Large intestine (tissue), 3 donors: Measurements from ENCODE around the gene HEXD. TPM values are rescaled to one million over a fixed set of nuclear protein-coding genes. Genes with fewer than 3 reads are reported as not detected.
"Not testable (repeated sequence)": the region's sequence is repeated elsewhere in the genome, so short reads cannot be mapped to it uniquely, and the experiment has no call there.

Experiments used
- DNase-seq, 2 donors: peaks; one replicate each; pipeline versions ENCODE4 v3.0.0 to v3.0.0-alpha.2; 2013
- H3K27ac ChIP-seq: one replicate; pipeline ENCODE4 v1.5.1; 2013; ENCODE audit warnings: low read length
- H3K27me3 ChIP-seq: 2 replicates; pipeline ENCODE4 v1.6.1; 2013; ENCODE audit warnings: low read length; ENCODE audit not compliant: control insufficient read depth, insufficient read depth
- H3K36me3 ChIP-seq: 2 replicates; pipeline ENCODE4 v1.6.1; 2013; ENCODE audit warnings: low read length; ENCODE audit not compliant: control insufficient read depth, insufficient read depth
- H3K4me1 ChIP-seq: one replicate; pipeline ENCODE4 v1.6.1; 2013; ENCODE audit warnings: low read length; ENCODE audit not compliant: control insufficient read depth, insufficient read depth
- H3K4me3 ChIP-seq: one replicate; pipeline ENCODE4 v1.5.1; 2013; ENCODE audit warnings: low read length
- H3K9me3 ChIP-seq: one replicate; pipeline ENCODE4 v1.6.1; 2013; ENCODE audit warnings: mild to moderate bottlenecking, low read depth, low read length, moderate library complexity; ENCODE audit not compliant: control insufficient read depth
- WGBS: methylation state at CpG from one replicate; pipeline ENCODE4 v1.1.5; 2013; ENCODE audit warnings: low lambda C conversion rate; ENCODE audit not compliant: insufficient coverage; 5-methylcytosine and 5-hydroxymethylcytosine counted together
- polyA plus RNA-seq: library from polyadenylated mRNA; unstranded; fragments of 120-200 nt; gene quantifications from one replicate; pipeline ENCODE4 v1.2.1, GENCODE V29; 2013

Gene HEXD
- polyA plus RNA-seq, 1 donor: 50.4 TPM

DNA sequence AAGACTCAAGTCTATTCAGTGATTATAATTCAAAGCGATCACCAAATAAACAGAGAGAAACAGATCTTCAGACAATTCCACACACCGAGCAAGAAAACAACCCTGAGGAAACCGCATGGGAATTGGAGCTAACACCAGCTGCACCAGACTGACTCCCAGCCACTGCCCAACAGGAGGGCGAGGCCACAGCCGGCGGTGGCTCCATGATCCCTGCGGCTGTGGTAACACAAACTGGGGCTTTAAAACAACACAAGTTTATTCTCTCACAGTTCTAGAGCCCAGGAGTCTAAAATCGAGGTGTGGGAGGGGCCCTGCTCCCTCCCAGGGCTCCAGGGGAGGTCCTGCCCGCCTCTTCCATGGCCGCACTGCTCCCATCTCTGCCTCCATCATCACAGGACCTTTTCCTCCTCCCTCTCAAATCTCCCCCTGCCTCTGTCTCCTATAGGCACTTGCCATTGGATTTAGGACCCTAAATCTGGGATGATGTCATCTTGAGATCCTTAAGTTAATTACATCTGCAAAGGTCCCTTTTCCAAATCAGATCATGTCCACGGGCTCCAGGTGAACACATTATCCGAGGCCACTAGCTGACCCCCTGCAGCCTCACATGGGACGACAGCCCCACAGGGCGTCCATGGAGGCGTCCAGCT is 9.7 kb upstream of the HEXD start:
- no peaks in the 10 kb centered on the region for H3K4me1 ChIP-seq
- no peak overlapping the region for H3K27ac ChIP-seq
- 100% methylated on average over 1 of the region's 15 CpGs for WGBS
- no peaks in the 10 kb centered on the region for H3K27me3 ChIP-seq
- no peak for DNase-seq
- no peaks in the 10 kb centered on the region for H3K9me3 ChIP-seq
- peaks cover 19% of the 10 kb centered on the region for H3K36me3 ChIP-seq
- H3K4me3 ChIP-seq: no peak overlapping the region

DNA sequence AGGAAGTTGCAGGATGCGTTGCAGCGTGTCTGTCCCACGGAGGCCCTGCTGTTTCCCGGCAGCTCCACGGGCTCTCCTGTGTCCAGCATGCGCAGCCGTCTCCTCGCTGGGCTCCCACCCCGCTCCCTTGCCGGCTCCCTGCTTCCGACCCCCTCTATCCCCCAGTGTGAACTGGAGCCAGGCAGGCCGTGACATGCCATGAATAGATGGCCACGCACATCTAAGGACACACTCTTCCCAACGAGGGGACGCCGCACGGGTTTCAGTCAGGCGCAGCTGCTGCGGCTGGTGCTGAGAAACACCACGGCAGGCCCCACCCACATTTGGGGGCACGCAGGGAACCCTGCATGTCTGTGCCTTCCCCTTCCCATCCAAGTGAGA is 9.2 kb upstream of the HEXD start:
- Histone ChIP-seq H3K4me3 (no peak overlapping the region), H3K36me3 (peaks cover 14% of the 10 kb centered on the region), H3K4me1 (no peaks in the 10 kb centered on the region), H3K9me3 (no peaks in the 10 kb centered on the region), H3K27ac (no peak overlapping the region), H3K27me3 (no peaks in the 10 kb centered on the region)
- DNase-seq: no peak
- WGBS: no CpG with 5 or more reads among the region's 21 CpGs

DNA sequence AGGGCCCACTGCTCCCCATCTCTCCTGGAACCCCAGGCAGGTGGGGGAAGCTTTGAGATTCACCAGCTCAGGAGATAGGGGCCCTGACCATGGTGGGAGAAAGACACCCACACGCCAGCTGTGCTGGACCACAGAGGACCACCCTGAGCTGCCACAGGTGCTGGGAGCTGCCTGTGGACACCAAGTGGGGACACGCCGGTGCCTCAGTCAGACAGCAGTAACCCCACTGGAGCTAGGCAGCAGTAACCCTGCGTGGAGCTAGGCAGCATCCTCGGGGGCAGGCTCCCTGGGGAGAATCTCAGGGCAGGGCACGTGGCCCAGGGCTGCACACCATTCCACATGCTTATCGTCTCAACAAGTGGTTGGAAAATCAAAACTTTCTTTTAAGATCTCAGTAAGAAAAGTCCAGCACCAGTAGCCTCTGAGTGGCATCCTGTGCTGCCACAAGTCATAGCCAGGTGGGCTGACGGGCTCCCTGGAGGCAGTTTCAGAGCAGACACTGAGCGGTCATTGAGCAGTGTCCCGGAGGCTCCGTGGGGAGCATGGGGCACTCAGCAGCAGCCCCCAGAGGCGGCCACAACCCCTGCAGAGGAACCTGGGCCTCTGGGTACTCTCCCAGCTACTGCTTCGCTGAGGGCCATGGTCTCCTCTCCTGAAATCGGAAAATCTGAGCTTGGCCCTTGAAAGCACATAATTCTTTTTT is 8.0 kb upstream of the HEXD start:
- Histone ChIP-seq H3K27me3 (no peaks in the 10 kb centered on the region), H3K36me3 (peaks cover 14% of the 10 kb centered on the region), H3K27ac (no peak overlapping the region)

DNA sequence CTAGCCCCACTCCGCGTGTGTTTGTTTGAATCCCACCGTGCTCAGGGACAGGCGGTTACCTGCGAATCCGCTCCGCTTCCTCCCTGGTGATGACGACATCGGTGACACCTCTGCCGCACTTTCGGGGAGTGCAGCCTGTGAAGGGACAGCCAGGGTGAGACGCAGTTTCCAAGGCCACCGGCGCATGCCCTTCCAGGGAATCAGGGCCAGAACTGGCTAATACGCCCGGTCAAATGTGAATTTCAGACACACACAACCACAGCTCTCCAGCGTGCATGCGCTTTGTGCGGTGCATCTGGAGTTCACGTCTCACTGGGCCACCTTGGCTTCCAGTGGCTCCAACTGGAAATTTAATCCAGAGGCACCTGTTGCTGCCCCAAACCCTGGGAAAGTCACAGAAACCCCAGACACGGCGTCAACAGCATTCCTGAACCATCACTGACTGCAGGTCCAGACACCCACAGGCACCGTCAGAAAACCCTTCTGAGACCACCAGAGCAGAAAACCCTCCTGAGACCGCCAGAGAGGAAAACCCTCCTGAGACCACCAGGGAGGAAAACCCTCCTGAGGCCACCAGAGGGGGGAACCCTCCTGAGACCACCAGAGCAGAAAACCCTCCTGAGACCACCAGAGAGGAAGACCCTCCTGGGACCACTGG is 6.6 kb upstream of the HEXD start:
- Histone ChIP-seq H3K27ac (no peak overlapping the region), H3K36me3 (peaks cover 9% of the 10 kb centered on the region), H3K27me3 (no peaks in the 10 kb centered on the region), H3K4me3 (no peak overlapping the region), H3K4me1 (peaks cover 6% of the 10 kb centered on the region), H3K9me3 (no peaks in the 10 kb centered on the region)
- WGBS: no CpG with 5 or more reads among the region's 24 CpGs
- DNase-seq: no peak

More for the DNA sequence above, 8.0 kb upstream of the HEXD start:
- H3K9me3 ChIP-seq: no peaks in the 10 kb centered on the region
- DNase-seq: no peak
- peaks cover 6% of the 10 kb centered on the region for H3K4me1 ChIP-seq
- no peak overlapping the region for H3K4me3 ChIP-seq
- no CpG with 5 or more reads among the region's 14 CpGs for WGBS

DNA sequence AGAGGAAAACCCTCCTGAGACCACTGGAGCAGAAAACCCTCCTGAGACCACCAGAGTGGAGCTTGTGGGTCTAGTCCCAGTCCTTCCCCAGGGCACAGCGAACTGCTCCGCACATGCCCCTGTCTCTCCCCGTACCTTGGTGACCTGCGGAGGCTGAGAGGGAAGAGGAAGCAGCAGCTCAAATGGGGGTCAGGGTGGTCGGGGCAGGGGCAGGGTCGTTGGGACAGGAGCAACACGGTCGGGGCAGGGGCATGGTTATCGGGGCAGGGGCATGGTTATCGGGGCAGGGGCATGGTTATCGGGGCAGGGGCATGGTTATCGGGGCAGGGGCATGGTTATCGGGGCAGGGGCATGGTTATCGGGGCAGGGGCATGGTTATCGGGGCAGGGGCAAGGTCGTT is 6.1 kb upstream of the HEXD start:
- not testable (repeated sequence) for H3K4me3 ChIP-seq, H3K9me3 ChIP-seq, H3K27ac ChIP-seq, H3K36me3 ChIP-seq, H3K4me1 ChIP-seq, H3K27me3 ChIP-seq, DNase-seq
- WGBS: no CpG with 5 or more reads among the region's 16 CpGs

DNA sequence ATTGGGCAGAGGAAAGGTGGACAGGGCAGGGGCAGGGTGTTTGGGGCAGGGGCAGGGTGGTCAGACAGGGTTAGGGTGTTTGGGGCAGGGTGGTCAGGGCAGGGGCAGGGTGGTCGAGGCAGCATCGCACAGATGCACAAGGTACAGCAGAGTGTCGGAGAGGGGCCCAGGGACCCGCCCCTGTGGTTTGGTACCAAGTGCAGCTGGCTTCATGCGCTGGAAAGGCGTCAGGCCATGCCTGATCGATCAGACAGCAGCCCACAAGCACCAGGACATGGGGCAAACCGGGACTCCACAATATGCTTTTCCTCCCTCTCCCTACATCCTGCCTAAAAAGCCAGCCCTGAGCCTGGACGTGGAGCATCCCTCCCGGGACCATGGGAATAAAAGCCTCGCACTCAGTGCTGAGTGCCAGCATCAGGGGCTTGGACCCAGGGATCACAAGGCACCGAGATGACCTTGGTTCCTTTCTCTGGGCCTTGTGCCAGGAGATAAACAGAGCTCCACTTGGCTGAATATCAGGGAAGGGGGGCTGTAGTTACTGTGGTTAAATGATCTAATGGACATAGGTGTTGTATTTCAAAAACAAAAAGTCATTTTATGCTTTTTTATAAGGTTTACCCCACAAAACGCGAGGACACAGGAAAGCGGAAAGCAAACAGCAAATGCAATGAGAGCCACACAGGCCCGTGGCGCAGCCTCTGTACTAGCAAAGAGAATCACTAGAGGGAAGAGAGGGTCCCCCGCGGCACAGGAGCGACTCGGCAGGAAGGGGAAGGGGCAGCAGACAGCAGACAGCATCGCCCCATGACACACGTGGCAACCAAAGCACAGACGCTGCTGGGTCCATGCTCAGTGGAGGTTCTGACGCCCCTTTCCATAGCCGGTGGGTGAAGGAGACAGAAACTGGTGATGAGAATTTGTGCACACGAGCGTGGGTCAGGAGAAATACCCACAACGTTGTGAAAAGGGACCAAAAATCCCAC is 5.3 kb upstream of the HEXD start:
- no peak overlapping the region for H3K4me3 ChIP-seq
- H3K27me3 ChIP-seq: no peaks in the 10 kb centered on the region
- H3K27ac ChIP-seq: no peak overlapping the region
- no peak for DNase-seq
- no peaks in the 10 kb centered on the region for H3K9me3 ChIP-seq
- H3K4me1 ChIP-seq: peaks cover 6% of the 10 kb centered on the region
- peaks cover 9% of the 10 kb centered on the region for H3K36me3 ChIP-seq
- 89% methylated on average over 5 of the region's 29 CpGs for WGBS

DNA sequence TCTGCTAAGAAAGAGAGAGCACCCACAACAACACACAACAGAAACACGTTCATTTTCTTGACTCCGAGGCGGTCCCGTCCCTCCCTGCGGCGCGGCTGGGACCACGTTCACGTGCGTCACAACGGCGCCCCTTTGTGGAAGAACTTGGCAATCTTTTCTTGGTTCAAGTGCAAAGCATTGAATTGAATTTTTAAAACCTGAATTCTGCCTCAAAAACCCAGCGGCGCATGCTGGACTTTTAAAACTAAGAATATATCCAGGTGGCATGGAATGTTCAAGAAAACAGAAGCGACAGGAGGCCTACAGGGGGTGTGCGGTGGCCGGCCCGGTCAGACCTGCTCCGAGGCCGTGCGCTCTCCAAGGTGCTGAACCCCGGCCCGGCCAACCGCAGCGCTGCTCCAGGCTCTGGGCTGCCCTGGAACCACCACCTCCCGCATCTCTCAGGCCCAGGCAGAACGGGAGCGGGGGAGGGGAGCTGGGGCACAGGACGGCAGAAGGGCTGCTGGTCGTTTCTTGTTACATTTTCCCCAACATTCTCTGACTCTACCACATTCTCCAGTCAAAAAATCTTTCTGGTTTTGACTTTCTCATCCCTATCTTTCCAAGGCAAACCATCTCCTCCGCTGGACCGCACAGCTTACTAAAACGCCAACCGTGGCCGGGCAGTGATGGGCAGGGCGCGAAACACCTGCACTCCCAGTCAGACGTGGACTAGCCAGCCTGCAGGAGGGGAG is 3.4 kb upstream of the HEXD start:
- Histone ChIP-seq H3K4me3 (no peak overlapping the region), H3K9me3 (no peaks in the 10 kb centered on the region), H3K27ac (no peak overlapping the region), H3K4me1 (peaks cover 10% of the 10 kb centered on the region), H3K36me3 (peaks cover 9% of the 10 kb centered on the region), H3K27me3 (no peaks in the 10 kb centered on the region)
- DNase-seq: peak; percentile 32 to 58
- WGBS: 82% methylated on average over 2 of the region's 38 CpGs

DNA sequence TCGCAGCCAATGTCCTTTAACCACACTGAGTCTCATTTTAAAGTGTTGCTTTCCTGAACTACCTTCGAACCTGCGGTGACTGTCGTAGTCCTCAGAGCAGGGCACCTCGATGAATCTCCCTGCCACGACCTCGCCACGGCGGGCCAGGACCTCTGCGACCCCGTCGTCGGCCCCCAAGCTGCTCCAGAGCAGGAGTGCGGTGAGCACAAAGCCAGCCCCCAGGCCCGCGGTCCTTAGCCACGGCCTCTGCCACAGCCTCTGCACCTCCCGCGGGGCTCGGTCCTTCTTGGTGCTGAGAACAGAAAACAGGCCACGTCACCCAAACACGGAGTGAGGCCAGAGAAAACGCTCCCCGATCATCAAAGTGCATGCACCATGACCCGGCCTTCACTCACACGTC is 2.8 kb upstream of the HEXD start:
- no peak for DNase-seq
- H3K27me3 ChIP-seq: no peaks in the 10 kb centered on the region
- peaks cover 11% of the 10 kb centered on the region for H3K4me1 ChIP-seq
- H3K36me3 ChIP-seq: peaks cover 6% of the 10 kb centered on the region
- H3K9me3 ChIP-seq: no peaks in the 10 kb centered on the region
- no CpG with 5 or more reads among the region's 26 CpGs for WGBS
- no peak overlapping the region for H3K4me3 ChIP-seq
- H3K27ac ChIP-seq: no peak overlapping the region

DNA sequence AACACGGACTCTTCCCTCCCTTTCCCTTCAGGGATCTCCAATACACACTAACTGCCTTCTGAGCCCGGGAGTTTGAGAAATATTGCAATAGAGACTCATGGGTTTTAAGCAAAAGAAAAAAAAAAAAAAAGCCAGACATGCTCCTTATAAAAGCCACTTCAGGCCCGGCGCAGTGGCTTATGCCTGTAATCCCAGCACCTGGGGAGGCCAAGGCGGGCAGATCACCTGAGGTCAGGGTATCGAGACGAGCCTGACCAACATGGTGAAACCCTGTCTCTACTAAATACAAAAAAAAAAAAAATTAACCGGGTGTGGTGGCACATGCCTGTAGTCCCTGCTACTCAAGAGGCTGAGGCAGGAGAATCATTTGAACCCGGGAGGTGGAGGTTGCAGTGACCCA is 2.4 kb upstream of the HEXD start:
- no CpG with 5 or more reads among the region's 9 CpGs for WGBS
- no peaks in the 10 kb centered on the region for H3K9me3 ChIP-seq
- H3K4me1 ChIP-seq: peaks cover 11% of the 10 kb centered on the region

More for the DNA sequence above, 2.4 kb upstream of the HEXD start:
- Histone ChIP-seq H3K4me3 (no peak overlapping the region), H3K27ac (no peak overlapping the region), H3K36me3 (peaks cover 8% of the 10 kb centered on the region), H3K27me3 (no peaks in the 10 kb centered on the region)
- DNase-seq: no peak
